Dendritic cell treated with granulocyte-macrophage colony-stimulating factor and Interleukin-4, amounts not matched to agents 40 ng/mL and 50 ng/mL, for 4 days (primary cell): ENCODE measurements around the gene CD44.
"Not testable (repeated sequence)": the region's sequence is repeated elsewhere in the genome, so short reads cannot be mapped to it uniquely, and the experiment has no call there.

ENCODE experiments used
- H3K27ac Mint-ChIP-seq: one replicate; pipeline ENCODE4 v1.8.0; 2022; ENCODE audit warnings: mild to moderate bottlenecking, mixed read lengths
- H3K27me3 Mint-ChIP-seq: one replicate; pipeline ENCODE4 v1.8.0; 2022; ENCODE audit warnings: mild to moderate bottlenecking, mixed read lengths
- H3K36me3 Mint-ChIP-seq: one replicate; pipeline ENCODE4 v1.8.0; 2022; ENCODE audit warnings: low read depth, mixed read lengths
- H3K4me1 Mint-ChIP-seq: one replicate; pipeline ENCODE4 v1.8.0; 2022; ENCODE audit warnings: low read depth, mixed read lengths
- H3K4me3 Mint-ChIP-seq: one replicate; pipeline ENCODE4 v1.8.0; 2022; ENCODE audit warnings: mild to moderate bottlenecking, moderate library complexity, mixed read lengths
- H3K9me3 Mint-ChIP-seq: one replicate; pipeline ENCODE4 v1.8.0; 2022; ENCODE audit warnings: mixed read lengths
- intact Hi-C: fragments of 100-400 bp; cut with micrococcal nuclease; formaldehyde crosslinking; loops from one replicate; pipeline ENCODE4 v1.15.0; 2022

The CD44 gene

GRCh38 chr11:35138943-35139721 lies at the start of gene CD44:
Gene CD44, plus strand, starts transcription at chr11:35139171. Its CDS starts 133 bp downstream, at chr11:35139304.
- Mint-ChIP-seq H3K27me3 (no peaks in the 10 kb centered on the region), H3K27ac (peak within 1 kb of the TSS; percentile 91), H3K4me1 (peaks cover 53% of the 10 kb centered on the region), H3K9me3 (no peaks in the 10 kb centered on the region), H3K4me3 (peak within 1 kb of the TSS; percentile 87), H3K36me3 (peaks cover 53% of the 10 kb centered on the region)
- intact Hi-C loops = loop anchor here (2.0 kb wide), 1 partner anchor 56 kb away; no protein-coding TSS in a partner anchor

DNA sequence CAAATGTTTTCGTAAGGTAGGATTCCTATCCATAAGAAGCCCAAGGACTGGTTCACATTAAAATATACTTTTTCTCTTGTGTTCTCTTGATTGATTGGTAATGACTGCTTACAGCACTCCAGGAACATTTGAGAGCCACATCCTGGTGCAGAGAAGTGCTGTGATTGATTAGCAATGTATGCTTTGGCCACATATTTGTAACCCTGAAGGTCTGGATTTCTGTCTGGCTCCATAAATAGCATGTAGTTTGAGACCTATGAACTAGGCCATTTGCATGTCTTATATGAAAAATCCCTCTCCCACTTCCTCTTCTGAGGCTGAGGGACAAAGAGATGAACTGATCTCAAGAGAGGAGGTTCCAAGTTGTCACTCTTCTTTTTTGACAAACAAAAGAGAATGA lies 49.3 kb upstream of the CD44 start:
- Mint-ChIP-seq H3K27me3 (no peaks in the 10 kb centered on the region), H3K4me1 (peaks cover 67% of the 10 kb centered on the region), H3K27ac (no peak overlapping the region), H3K9me3 (no peaks in the 10 kb centered on the region), H3K36me3 (no peaks in the 10 kb centered on the region), H3K4me3 (no peak overlapping the region)
- intact Hi-C loops = loop anchor here (10.0 kb wide), 2 partner anchors 125 to 225 kb away; no protein-coding TSS in a partner anchor

DNA sequence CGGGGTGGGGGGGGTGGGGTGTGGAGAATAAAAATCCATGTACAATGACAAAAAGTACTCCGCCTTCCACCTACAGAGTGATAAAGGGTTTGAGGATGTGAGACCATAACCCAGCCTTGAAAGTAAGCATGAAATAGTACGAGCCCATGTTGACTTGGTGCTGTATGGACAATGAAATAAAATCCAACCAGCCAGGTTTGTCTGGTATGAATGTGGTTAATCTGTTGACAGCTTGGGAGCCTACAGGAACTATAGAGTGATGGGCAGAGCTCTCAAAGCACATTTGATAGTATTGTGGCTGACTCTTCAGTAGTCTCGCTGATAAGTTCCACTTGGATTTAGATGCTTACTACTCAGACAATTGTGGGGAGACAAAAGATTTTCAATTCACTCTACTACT lies 48.8 kb upstream of the CD44 start:
- Mint-ChIP-seq H3K9me3 (no peaks in the 10 kb centered on the region), H3K27me3 (no peaks in the 10 kb centered on the region), H3K27ac (no peak overlapping the region), H3K36me3 (no peaks in the 10 kb centered on the region), H3K4me3 (no peak overlapping the region), H3K4me1 (peaks cover 69% of the 10 kb centered on the region)
- intact Hi-C loops = no loop called here

DNA sequence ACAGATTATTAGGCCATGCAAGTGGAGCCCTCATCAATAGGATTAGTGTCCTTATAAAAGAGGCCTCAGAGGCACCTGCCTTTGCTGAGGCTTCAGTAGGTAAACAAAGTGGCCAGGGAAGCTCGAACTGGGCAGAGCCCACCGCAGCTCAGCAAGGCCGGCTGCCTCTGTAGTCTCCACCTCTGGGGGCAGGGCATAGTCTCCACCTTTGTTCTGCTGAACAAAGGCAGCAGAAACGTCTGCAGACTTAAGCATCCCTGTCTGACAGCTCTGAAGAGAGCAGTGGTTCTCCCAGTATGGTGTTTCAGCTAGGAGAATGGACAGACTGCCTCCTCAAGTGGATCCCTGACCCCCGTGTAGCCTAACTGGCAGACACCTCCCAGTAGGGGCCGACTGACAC lies 48.0 kb upstream of the CD44 start:
- intact Hi-C loops, H3K27ac Mint-ChIP-seq: not testable (repeated sequence)

DNA sequence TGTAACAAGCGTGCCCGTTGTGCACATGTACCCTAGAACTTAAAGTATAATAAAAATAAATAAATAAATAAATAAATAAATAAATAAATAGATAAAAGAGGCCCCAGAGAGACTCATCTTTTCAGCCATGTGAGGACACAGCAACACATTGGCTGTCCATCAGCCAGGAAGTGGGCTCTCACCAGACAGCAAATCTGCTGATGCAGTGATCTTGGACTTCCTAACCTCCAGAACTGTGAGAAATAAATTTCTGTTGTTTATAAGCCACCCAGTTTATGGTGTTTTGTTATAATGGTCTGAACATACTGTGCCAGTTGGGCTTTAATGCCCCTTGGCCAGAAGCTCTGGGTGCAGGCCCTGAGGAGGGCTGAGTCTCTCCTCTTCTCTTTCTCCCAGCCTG lies 42.2 kb upstream of the CD44 start:
- intact Hi-C loops = no loop called here
- H3K27me3 Mint-ChIP-seq = no peaks in the 10 kb centered on the region
- no peak overlapping the region for H3K4me3 Mint-ChIP-seq

More for the DNA sequence above, 48.0 kb upstream of the CD44 start:
- H3K27me3 Mint-ChIP-seq, H3K9me3 Mint-ChIP-seq, H3K4me3 Mint-ChIP-seq, H3K36me3 Mint-ChIP-seq: not testable (repeated sequence)
- peaks cover 69% of the 10 kb centered on the region for H3K4me1 Mint-ChIP-seq

DNA sequence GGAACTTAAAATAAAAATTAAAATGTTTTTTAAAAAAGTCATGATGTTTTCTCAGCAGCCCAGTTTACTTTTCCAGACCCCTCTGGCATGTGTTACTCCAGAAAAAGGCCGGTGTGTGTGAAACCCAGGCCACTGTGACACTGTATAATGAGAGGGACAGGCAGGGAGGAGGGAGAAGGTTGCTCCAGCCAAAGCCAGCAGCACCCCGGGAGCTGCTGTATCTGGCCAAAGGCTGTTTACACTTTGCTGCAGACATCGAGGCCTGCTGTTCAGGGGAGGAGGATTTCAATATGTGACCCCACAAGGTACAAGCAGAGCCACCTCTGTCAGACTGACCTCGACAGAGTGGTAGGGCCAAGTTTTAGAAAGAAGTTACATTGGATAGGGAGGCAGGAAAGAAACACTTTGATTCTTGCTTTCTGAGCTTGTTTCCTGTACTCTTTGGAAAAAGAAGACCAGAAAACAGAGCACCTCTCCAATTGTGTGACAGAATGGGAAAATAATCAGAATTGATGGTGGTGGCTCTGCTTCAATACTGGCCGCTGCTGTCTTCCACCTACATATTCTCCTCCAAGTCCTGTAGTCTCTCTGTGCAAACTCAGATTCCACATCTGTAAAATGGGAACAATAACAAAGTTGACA lies 41.0 kb upstream of the CD44 start:
- intact Hi-C loops = no loop called here

More for the DNA sequence above, 42.2 kb upstream of the CD44 start:
- Mint-ChIP-seq H3K4me1 (peaks cover 32% of the 10 kb centered on the region), H3K9me3 (no peaks in the 10 kb centered on the region), H3K36me3 (no peaks in the 10 kb centered on the region), H3K27ac (no peak overlapping the region)

DNA sequence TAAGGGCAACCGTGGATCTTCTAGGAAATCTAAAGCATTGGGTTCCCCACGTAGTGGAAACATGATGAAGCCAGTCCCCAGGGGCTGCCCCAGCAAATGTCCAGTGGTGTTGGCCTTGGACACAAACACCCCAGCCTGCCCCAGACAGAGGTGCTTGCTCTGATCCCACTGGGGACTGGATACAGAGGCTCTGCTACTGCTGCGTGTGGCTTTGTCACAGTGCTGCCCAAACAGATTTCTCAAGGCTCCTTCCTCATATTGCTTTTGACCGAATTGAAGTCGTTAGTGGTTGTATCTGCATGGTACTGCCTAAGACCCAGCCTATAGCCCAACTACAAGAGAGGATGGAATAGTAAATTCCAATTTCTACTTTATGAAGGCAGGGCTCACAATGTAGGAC lies 40.1 kb upstream of the CD44 start:
- H3K27me3 Mint-ChIP-seq = no peaks in the 10 kb centered on the region
- no peaks in the 10 kb centered on the region for H3K9me3 Mint-ChIP-seq
- intact Hi-C loops = no loop called here
- H3K4me3 Mint-ChIP-seq = no peak overlapping the region
- peaks cover 28% of the 10 kb centered on the region for H3K4me1 Mint-ChIP-seq
- no peaks in the 10 kb centered on the region for H3K36me3 Mint-ChIP-seq
- H3K27ac Mint-ChIP-seq = no peak overlapping the region

More for the DNA sequence above, 41.0 kb upstream of the CD44 start:
- Mint-ChIP-seq H3K4me1 (peaks cover 27% of the 10 kb centered on the region), H3K36me3 (no peaks in the 10 kb centered on the region), H3K9me3 (no peaks in the 10 kb centered on the region), H3K4me3 (no peak overlapping the region), H3K27ac (no peak overlapping the region), H3K27me3 (no peaks in the 10 kb centered on the region)

DNA sequence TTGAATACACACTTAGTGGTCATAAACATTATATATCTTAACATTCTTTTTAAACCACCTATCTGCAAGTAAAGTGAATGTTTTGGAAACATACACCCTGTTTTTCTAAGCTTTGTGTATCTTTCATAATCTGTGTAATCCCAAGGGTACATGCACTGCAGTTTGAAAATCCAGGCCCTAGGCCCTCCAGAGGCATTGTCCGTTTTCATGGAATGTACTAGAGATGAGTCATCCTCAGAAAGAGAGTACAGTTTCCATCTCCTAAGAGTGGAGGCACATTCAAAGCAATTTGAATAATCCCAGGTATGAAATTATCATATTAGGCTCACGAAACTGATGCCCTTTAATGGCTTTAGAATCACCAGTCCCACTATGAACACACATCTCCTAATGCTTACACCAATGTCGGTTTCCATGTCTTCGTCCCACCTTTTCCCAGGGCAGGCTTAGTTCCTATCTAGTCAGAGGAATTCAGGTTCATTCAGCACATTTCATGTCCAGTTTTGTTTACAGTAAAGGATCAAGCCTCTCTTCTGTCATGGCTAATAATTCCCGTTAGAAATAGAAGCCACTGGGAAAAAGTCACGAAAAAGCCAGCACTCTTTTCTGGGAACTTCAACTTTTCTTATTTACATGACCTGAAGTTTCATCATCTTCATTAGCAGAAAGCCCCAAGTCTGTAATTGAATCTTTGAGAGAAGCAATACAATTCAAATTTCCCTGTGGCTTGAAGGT lies 39.5 kb upstream of the CD44 start:
- H3K27me3 Mint-ChIP-seq = no peaks in the 10 kb centered on the region
- no peak overlapping the region for H3K4me3 Mint-ChIP-seq
- H3K4me1 Mint-ChIP-seq = peaks cover 24% of the 10 kb centered on the region
- intact Hi-C loops = no loop called here
- H3K27ac Mint-ChIP-seq = no peak overlapping the region
- H3K36me3 Mint-ChIP-seq = no peaks in the 10 kb centered on the region
- H3K9me3 Mint-ChIP-seq = no peaks in the 10 kb centered on the region

GRCh38 chr11:35100013-35100383 lies 39.0 kb upstream of the CD44 start:
- no peak overlapping the region for H3K27ac Mint-ChIP-seq
- H3K36me3 Mint-ChIP-seq = no peaks in the 10 kb centered on the region
- H3K4me1 Mint-ChIP-seq = peaks cover 18% of the 10 kb centered on the region
- intact Hi-C loops = no loop called here
- no peak overlapping the region for H3K4me3 Mint-ChIP-seq
- H3K27me3 Mint-ChIP-seq = no peaks in the 10 kb centered on the region
- H3K9me3 Mint-ChIP-seq = no peaks in the 10 kb centered on the region

DNA sequence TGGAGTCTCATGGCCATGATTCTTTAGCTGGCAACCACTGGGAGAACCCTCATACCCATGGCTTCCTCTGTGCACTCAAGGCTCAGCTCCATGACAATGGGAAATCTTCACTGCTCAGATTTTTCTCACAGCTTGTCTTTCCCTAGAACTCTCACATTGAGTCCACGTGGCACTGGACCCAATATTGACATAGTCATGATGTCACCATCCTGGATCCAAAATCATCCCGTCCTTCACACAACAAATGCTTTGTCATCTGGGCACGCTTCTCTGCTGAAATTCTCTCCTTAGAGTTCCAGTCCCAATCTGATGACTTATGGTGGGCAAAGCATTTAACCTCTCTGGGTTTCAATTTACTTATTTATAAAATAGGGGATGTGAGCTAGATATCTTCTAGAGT lies 37.7 kb upstream of the CD44 start:
- peaks cover 25% of the 10 kb centered on the region for H3K4me1 Mint-ChIP-seq
- no peaks in the 10 kb centered on the region for H3K36me3 Mint-ChIP-seq
- no peaks in the 10 kb centered on the region for H3K27me3 Mint-ChIP-seq
- no peaks in the 10 kb centered on the region for H3K9me3 Mint-ChIP-seq
- H3K4me3 Mint-ChIP-seq = no peak overlapping the region
- H3K27ac Mint-ChIP-seq = no peak overlapping the region
- intact Hi-C loops = no loop called here

DNA sequence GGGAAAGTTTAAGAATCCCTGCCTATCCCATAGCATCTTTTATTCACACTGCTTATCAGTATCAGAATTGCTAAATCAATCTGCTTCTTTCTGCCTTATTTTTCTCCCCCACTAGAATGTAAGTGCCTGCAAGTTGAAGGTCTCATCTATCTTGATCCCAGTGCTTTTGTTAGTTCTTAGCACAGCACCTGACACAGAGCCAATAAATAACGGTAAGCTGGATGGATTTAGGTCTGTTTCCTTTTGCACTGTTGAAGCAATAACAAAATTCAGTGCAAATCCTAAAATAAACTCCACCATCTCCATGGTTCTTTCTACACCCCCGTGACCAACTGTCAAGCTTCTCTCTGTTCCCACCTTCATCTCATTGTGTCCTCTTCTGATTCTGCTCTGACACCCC lies 36.7 kb upstream of the CD44 start:
- peaks cover 30% of the 10 kb centered on the region for H3K4me1 Mint-ChIP-seq
- no peaks in the 10 kb centered on the region for H3K36me3 Mint-ChIP-seq
- intact Hi-C loops = no loop called here
- H3K27ac Mint-ChIP-seq = no peak overlapping the region
- no peaks in the 10 kb centered on the region for H3K9me3 Mint-ChIP-seq
- no peak overlapping the region for H3K4me3 Mint-ChIP-seq
- H3K27me3 Mint-ChIP-seq = no peaks in the 10 kb centered on the region

- intact Hi-C loops = no loop called here
- Mint-ChIP-seq H3K9me3 (no peaks in the 10 kb centered on the region), H3K27ac (no peak overlapping the region)
These were observed 35.4 kb upstream of the CD44 start for GRCh38 chr11:35103366-35104208.

GRCh38 chr11:35104655-35105054 lies 34.3 kb upstream of the CD44 start:
- peaks cover 40% of the 10 kb centered on the region for H3K4me1 Mint-ChIP-seq
- H3K27ac Mint-ChIP-seq = no peak overlapping the region
- no peak overlapping the region for H3K4me3 Mint-ChIP-seq
- intact Hi-C loops = no loop called here
- no peaks in the 10 kb centered on the region for H3K9me3 Mint-ChIP-seq
- H3K27me3 Mint-ChIP-seq = no peaks in the 10 kb centered on the region
- no peaks in the 10 kb centered on the region for H3K36me3 Mint-ChIP-seq

More at GRCh38 chr11:35103366-35104208, 35.4 kb upstream of the CD44 start:
- Mint-ChIP-seq H3K4me1 (peaks cover 39% of the 10 kb centered on the region), H3K27me3 (no peaks in the 10 kb centered on the region), H3K4me3 (no peak overlapping the region), H3K36me3 (no peaks in the 10 kb centered on the region)
